ENCODE measurements around the gene RFX6. TPM values are rescaled to one million over a fixed set of nuclear protein-coding genes. Genes with fewer than 3 reads are reported as not detected.

The RFX6 gene
- total and polyA plus RNA-seq, 12 donors: not detected

GRCh38 chr6:116894669-116895068 lies 17.6 kb downstream of the RFX6 start:
- ATAC-seq: no peak
- no peak for DNase-seq
- WGBS, 2 donors: 69 to 71% methylated on average over 1 of the region's 1 CpG
- H3K4me1 ChIP-seq: no peaks in the 10 kb centered on the region
- no peaks in the 10 kb centered on the region for H3K27me3 ChIP-seq
- TF ChIP-seq CTCF (IDR thresholded peaks at IDR 0.05): no peak
- H3K9me3 ChIP-seq: no peaks in the 10 kb centered on the region
- no peak overlapping the region for H3K27ac ChIP-seq
- intact Hi-C loops (cut with DNase I): no loop called here
- H3K4me3 ChIP-seq: no peak overlapping the region
- H3K36me3 ChIP-seq: no peaks in the 10 kb centered on the region

GRCh38 chr6:116895935-116896334 lies 18.9 kb downstream of the RFX6 start:
- Histone ChIP-seq H3K27me3 (no peaks in the 10 kb centered on the region), H3K27ac (no peak overlapping the region), H3K9me3 (no peaks in the 10 kb centered on the region), H3K4me1 (no peaks in the 10 kb centered on the region), H3K4me3 (no peak overlapping the region), H3K36me3 (no peaks in the 10 kb centered on the region)
- intact Hi-C loops (cut with DNase I): no loop called here
- no peak for TF ChIP-seq CTCF (IDR thresholded peaks at IDR 0.05)
- 60 to 85% methylated on average over 2 of the region's 2 CpGs for WGBS, 2 donors
- no peak for ATAC-seq
- no peak for DNase-seq

DNA sequence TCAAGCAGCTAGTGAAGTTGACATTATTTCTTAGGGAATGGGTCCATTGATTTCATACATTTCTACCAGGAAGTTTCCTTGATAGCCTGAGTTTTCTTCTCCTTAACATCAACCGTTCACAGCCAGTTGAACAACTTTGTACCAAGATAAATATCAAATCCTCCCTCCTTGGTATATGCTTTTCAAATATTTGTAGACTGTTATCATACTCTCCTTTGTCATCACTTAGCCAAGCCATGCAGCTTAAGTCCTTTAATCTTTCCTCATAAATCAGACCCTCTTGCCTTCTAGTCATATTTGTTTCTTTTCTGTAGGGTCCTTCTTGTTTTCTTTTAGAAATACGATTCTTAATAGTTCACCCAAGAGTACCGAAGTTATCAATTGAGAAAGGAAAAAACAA lies 25.6 kb downstream of the RFX6 start:
- 53 to 57% methylated on average over 3 of the region's 3 CpGs for WGBS, 2 donors
- H3K27me3 ChIP-seq: no peaks in the 10 kb centered on the region
- H3K27ac ChIP-seq: no peak overlapping the region
- DNase-seq (no peak), ATAC-seq (no peak)
- TF ChIP-seq CTCF (IDR thresholded peaks at IDR 0.05): no peak
- H3K4me3 ChIP-seq: no peak overlapping the region
- no peaks in the 10 kb centered on the region for H3K36me3 ChIP-seq
- H3K9me3 ChIP-seq: peaks cover 0 to 24% (median 6%) of the 10 kb centered on the region in 11 donors
- intact Hi-C loops (cut with DNase I): no loop called here
- no peaks in the 10 kb centered on the region for H3K4me1 ChIP-seq

DNA sequence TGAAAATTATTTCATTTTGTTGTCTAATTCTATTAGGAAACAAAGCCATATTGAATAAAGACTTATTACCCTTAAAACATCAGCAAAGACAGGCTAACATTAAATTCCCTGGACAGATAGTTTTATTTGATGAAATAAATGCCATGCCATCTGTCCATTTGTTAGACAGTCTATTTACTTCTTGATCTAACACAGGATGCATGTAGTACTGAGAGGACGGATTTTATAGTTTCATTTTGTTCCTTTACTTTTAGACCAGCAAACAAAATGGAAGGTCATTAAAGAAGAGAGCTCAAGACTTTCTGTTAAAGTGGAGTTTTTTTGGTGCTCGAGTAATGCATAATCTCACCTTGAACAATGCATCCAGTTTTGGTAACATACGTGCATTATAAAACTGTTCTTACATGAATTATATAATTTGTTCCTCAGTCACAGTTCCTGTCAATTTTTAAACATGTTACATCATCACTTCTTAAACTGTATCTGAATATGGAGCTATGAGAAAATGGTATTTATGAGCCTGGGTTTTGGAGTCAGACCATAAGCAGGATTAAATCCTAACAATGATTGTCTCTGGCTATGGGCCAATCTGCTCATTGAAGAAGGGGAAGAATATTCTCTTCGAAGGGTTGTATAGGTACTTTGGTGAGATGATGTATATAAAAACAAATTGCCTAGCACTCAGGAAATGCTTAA lies 46.0 kb downstream of the RFX6 start:
- Histone ChIP-seq H3K27ac (no peak overlapping the region), H3K27me3 (no peaks in the 10 kb centered on the region), H3K4me1 (peaks cover 0 to 6% (median 0%) of the 10 kb centered on the region in 9 donors), H3K36me3 (no peaks in the 10 kb centered on the region), H3K9me3 (no peaks in the 10 kb centered on the region), H3K4me3 (no peak overlapping the region)
- DNase-seq: no peak
- no peak for TF ChIP-seq CTCF (IDR thresholded peaks at IDR 0.05)
- intact Hi-C loops (cut with DNase I): no loop called here
- WGBS, 2 donors: 76 to 80% methylated on average over 4 of the region's 4 CpGs
- ATAC-seq: no peak
